Effector memory CD8-positive, alpha-beta T cell (primary cell): ENCODE data around the gene CREB3L2.

ENCODE experiments used
- ATAC-seq: fragments of 150-1000 bp; cut with Tn5 transposase; replicated peaks from 2 replicates; pipeline ENCODE4 v1.10.0; 2021; ENCODE audit warnings: mild to moderate bottlenecking, moderate library complexity
- DNase-seq, 3 experiments: peaks; one replicate each; pipeline ENCODE4 v3.0.0; 2021
- H3K27ac Mint-ChIP-seq, 2 donors: one replicate each; pipeline ENCODE4 v1.8.0; 2022; ENCODE audit warnings: mild to moderate bottlenecking in 2 of 2, mixed read lengths in 2 of 2, moderate library complexity in 2 of 2
- H3K27me3 Mint-ChIP-seq, 2 donors: one replicate each; pipeline ENCODE4 v1.8.0; 2022; ENCODE audit warnings: mixed read lengths in 2 of 2
- H3K36me3 Mint-ChIP-seq: one replicate; pipeline ENCODE4 v1.8.0; 2022; ENCODE audit warnings: mild to moderate bottlenecking, moderate library complexity, mixed read lengths; ENCODE audit not compliant: insufficient read depth
- H3K4me1 Mint-ChIP-seq, 2 donors: one replicate each; pipeline ENCODE4 v1.8.0; 2022; ENCODE audit warnings: low read depth in 2 of 2, mixed read lengths in 2 of 2
- H3K4me3 Mint-ChIP-seq, 2 donors: one replicate each; pipeline ENCODE4 v1.8.0; 2022; ENCODE audit warnings: mild to moderate bottlenecking in 2 of 2, mixed read lengths in 2 of 2, moderate library complexity in 2 of 2
- H3K9me3 Mint-ChIP-seq, 2 donors: one replicate each; pipeline ENCODE4 v1.8.0; 2022; ENCODE audit warnings: mixed read lengths in 2 of 2

The CREB3L2 gene

GRCh38 chr7:137946011-137946410 lies 55.9 kb downstream of the CREB3L2 start:
- Mint-ChIP-seq H3K4me3 (no peak overlapping the region), H3K36me3 (no peaks in the 10 kb centered on the region), H3K27me3 (no peaks in the 10 kb centered on the region), H3K9me3 (no peaks in the 10 kb centered on the region), H3K4me1 (peaks cover 8 to 24% of the 10 kb centered on the region in 2 donors), H3K27ac (no peak overlapping the region)
- ATAC-seq (no peak), DNase-seq (no peak)

GRCh38 chr7:137944168-137944567 lies 57.7 kb downstream of the CREB3L2 start:
- no peak overlapping the region for H3K4me3 Mint-ChIP-seq
- H3K36me3 Mint-ChIP-seq = no peaks in the 10 kb centered on the region
- DNase-seq (no peak), ATAC-seq (no peak)
- H3K27ac Mint-ChIP-seq = no peak overlapping the region
- H3K4me1 Mint-ChIP-seq = peaks cover 8 to 20% of the 10 kb centered on the region in 2 donors
- no peaks in the 10 kb centered on the region for H3K9me3 Mint-ChIP-seq
- no peaks in the 10 kb centered on the region for H3K27me3 Mint-ChIP-seq

- Mint-ChIP-seq H3K36me3 (no peaks in the 10 kb centered on the region), H3K9me3 (no peaks in the 10 kb centered on the region), H3K4me3 (no peak overlapping the region), H3K4me1 (peaks cover 8 to 19% of the 10 kb centered on the region in 2 donors), H3K27me3 (no peaks in the 10 kb centered on the region), H3K27ac (no peak overlapping the region)
- DNase-seq = no peak
- no peak for ATAC-seq
Measured at GRCh38 chr7:137943132-137943551, 58.7 kb downstream of the CREB3L2 start.

- ATAC-seq = no peak
- no peaks in the 10 kb centered on the region for H3K9me3 Mint-ChIP-seq
- no peak overlapping the region for H3K4me3 Mint-ChIP-seq
- peak overlapping the region in 1 of 2 donors; percentile 29 for H3K27ac Mint-ChIP-seq
- no peaks in the 10 kb centered on the region for H3K27me3 Mint-ChIP-seq
- peaks cover 4 to 14% of the 10 kb centered on the region in 2 donors for H3K4me1 Mint-ChIP-seq
- H3K36me3 Mint-ChIP-seq = no peaks in the 10 kb centered on the region
- DNase-seq = no peak
Measured at GRCh38 chr7:137942484-137943115, 59.3 kb downstream of the CREB3L2 start.

GRCh38 chr7:137940656-137941518 lies 61.0 kb downstream of the CREB3L2 start:
- H3K27me3 Mint-ChIP-seq = no peaks in the 10 kb centered on the region

GRCh38 chr7:137940218-137940617 lies 61.7 kb downstream of the CREB3L2 start:
- DNase-seq = no peak
- no peak overlapping the region for H3K4me3 Mint-ChIP-seq
- no peaks in the 10 kb centered on the region for H3K36me3 Mint-ChIP-seq
- H3K27ac Mint-ChIP-seq = peak overlapping the region in 1 of 2 donors; percentile 52
- H3K27me3 Mint-ChIP-seq = no peaks in the 10 kb centered on the region
- no peak for ATAC-seq
- H3K4me1 Mint-ChIP-seq = peaks cover 9 to 14% of the 10 kb centered on the region in 2 donors
- no peaks in the 10 kb centered on the region for H3K9me3 Mint-ChIP-seq

More at GRCh38 chr7:137940656-137941518, 61.0 kb downstream of the CREB3L2 start:
- ATAC-seq = no peak
- H3K4me1 Mint-ChIP-seq = peaks cover 3 to 13% of the 10 kb centered on the region in 2 donors
- H3K27ac Mint-ChIP-seq = no peak overlapping the region
- no peaks in the 10 kb centered on the region for H3K9me3 Mint-ChIP-seq
- no peak for DNase-seq
- no peak overlapping the region for H3K4me3 Mint-ChIP-seq
- no peaks in the 10 kb centered on the region for H3K36me3 Mint-ChIP-seq

- H3K27ac Mint-ChIP-seq = peak overlapping the region in 1 of 2 donors; percentile 90
Measured at GRCh38 chr7:137937202-137937560, 64.7 kb downstream of the CREB3L2 start.

GRCh38 chr7:137936509-137937201 lies 65.2 kb downstream of the CREB3L2 start:
- ATAC-seq = no peak
- Mint-ChIP-seq H3K27ac (peak overlapping the region; percentile 90 to 97), H3K4me3 (no peak overlapping the region), H3K4me1 (peaks cover 33 to 38% of the 10 kb centered on the region in 2 donors), H3K36me3 (peaks cover 3% of the 10 kb centered on the region), H3K9me3 (no peaks in the 10 kb centered on the region), H3K27me3 (no peaks in the 10 kb centered on the region)
- no peak for DNase-seq

More at GRCh38 chr7:137937202-137937560, 64.7 kb downstream of the CREB3L2 start:
- H3K36me3 Mint-ChIP-seq = peaks cover 3% of the 10 kb centered on the region
- no peak overlapping the region for H3K4me3 Mint-ChIP-seq
- no peak for ATAC-seq
- peaks cover 33 to 38% of the 10 kb centered on the region in 2 donors for H3K4me1 Mint-ChIP-seq
- DNase-seq = no peak
- no peaks in the 10 kb centered on the region for H3K27me3 Mint-ChIP-seq
- H3K9me3 Mint-ChIP-seq = no peaks in the 10 kb centered on the region

- Mint-ChIP-seq H3K9me3 (no peaks in the 10 kb centered on the region), H3K36me3 (peaks cover 3% of the 10 kb centered on the region), H3K4me3 (peak overlapping the region; percentile 74 to 86), H3K27ac (peak overlapping the region; percentile 90 to 97), H3K27me3 (no peaks in the 10 kb centered on the region), H3K4me1 (peaks cover 30 to 38% of the 10 kb centered on the region in 2 donors)
- ATAC-seq (peak; percentile 70), DNase-seq (no peak)
Measured at GRCh38 chr7:137935884-137936508, 65.9 kb downstream of the CREB3L2 start.

GRCh38 chr7:137934941-137935883 lies 66.7 kb downstream of the CREB3L2 start:
- peaks cover 34 to 43% of the 10 kb centered on the region in 2 donors for H3K4me1 Mint-ChIP-seq
- peak; percentile 79 for ATAC-seq
- peaks cover 3% of the 10 kb centered on the region for H3K36me3 Mint-ChIP-seq
- no peaks in the 10 kb centered on the region for H3K9me3 Mint-ChIP-seq
- H3K27me3 Mint-ChIP-seq = no peaks in the 10 kb centered on the region
- no peak for DNase-seq
- H3K4me3 Mint-ChIP-seq = peak overlapping the region; percentile 74 to 86
- H3K27ac Mint-ChIP-seq = peak overlapping the region; percentile 90 to 97

GRCh38 chr7:137934176-137934826 lies 67.6 kb downstream of the CREB3L2 start:
- Mint-ChIP-seq H3K4me1 (peaks cover 39 to 46% of the 10 kb centered on the region in 2 donors), H3K4me3 (peak overlapping the region; percentile 74 to 86), H3K36me3 (peaks cover 3% of the 10 kb centered on the region), H3K27ac (peak overlapping the region; percentile 90 to 97), H3K27me3 (no peaks in the 10 kb centered on the region), H3K9me3 (no peaks in the 10 kb centered on the region)
- no peak for ATAC-seq
- DNase-seq = no peak
